Calu3 (cell line): ENCODE data around the gene LNX2. TPM values are rescaled to one million over a fixed set of nuclear protein-coding genes. Genes with fewer than 3 reads are reported as not detected.

Experiments
- BruUV-seq: library from RNA; stranded (reverse); fragments of 400-500 nt; replicated peaks from 2 replicates; lab custom pipeline; 2021; lab: Mats Ljungman, UMichigan
- CTCF ChIA-PET: fragments of 300-600 bp; sonication (Branson Sonifier 250); formaldehyde crosslinking; loops from one replicate; lab custom pipeline; 2022; ENCODE audit warnings: antibody characterized with exemption; lab: Charles Lee
- DNase-seq: peaks from one replicate; pipeline ENCODE4 v3.0.0; 2022
- H3K27ac Mint-ChIP-seq: one replicate; pipeline ENCODE4 v1.8.0; 2022; ENCODE audit warnings: mixed read lengths; ENCODE audit not compliant: unreplicated experiment
- H3K27me3 Mint-ChIP-seq: one replicate; pipeline ENCODE4 v1.8.0; 2022; ENCODE audit warnings: mixed read lengths; ENCODE audit not compliant: unreplicated experiment
- H3K36me3 Mint-ChIP-seq: one replicate; pipeline ENCODE4 v1.8.0; 2022; ENCODE audit warnings: mild to moderate bottlenecking, moderate library complexity, mixed read lengths; ENCODE audit not compliant: insufficient read depth, unreplicated experiment
- H3K4me1 Mint-ChIP-seq: one replicate; pipeline ENCODE4 v1.8.0; 2022; ENCODE audit warnings: mild to moderate bottlenecking, low read depth, mixed read lengths; ENCODE audit not compliant: unreplicated experiment
- H3K4me3 Mint-ChIP-seq: one replicate; pipeline ENCODE4 v1.8.0; 2022; ENCODE audit warnings: mild to moderate bottlenecking, low read depth, moderate library complexity, mixed read lengths; ENCODE audit not compliant: unreplicated experiment
- H3K9me3 Mint-ChIP-seq: one replicate; pipeline ENCODE4 v1.8.0; 2022; ENCODE audit warnings: low read depth, mixed read lengths; ENCODE audit not compliant: unreplicated experiment
- CTCF ChIP-seq: fragments of 200-600 bp; IDR thresholded peaks from one replicate; pipeline ENCODE4 v1.8.0; 2022; ENCODE audit warnings: antibody characterized with exemption; ENCODE audit not compliant: unreplicated experiment
- intact Hi-C: fragments of 100-400 bp; cut with micrococcal nuclease; formaldehyde crosslinking; loops from one replicate; pipeline ENCODE4 v1.10.0; 2022; ENCODE audit not compliant: unreplicated experiment
- total RNA-seq: library from RNA; stranded (reverse); gene quantifications from 2 replicates; pipeline ENCODE4 v1.2.3, GENCODE V29; 2022

The LNX2 gene
- total RNA-seq, 1 experiment from 2014 or later: 11.0 TPM

DNA sequence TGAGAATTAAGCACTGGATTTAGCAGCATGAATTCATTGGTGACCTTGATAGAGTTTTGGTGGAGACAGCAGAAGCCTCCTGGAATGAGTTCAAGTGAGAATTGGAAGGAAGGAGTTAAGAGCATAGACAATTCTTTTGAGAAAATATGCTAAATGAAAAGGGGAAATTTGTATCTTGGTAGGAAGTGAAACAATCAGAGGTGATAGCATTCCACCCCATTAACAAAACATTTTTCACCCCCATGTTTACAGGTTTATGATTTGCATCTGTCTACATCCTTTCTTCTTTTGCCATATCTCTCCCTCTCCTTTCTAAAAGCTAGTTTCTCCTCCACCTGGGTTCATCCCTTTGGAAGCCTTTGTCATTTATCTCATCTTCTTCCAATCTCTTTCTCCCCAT is 27.5 kb downstream of the LNX2 start:
- no peak for TF ChIP-seq CTCF
- no TSS peak for BruUV-seq
- H3K27me3 Mint-ChIP-seq: no peaks in the 10 kb centered on the region

DNA sequence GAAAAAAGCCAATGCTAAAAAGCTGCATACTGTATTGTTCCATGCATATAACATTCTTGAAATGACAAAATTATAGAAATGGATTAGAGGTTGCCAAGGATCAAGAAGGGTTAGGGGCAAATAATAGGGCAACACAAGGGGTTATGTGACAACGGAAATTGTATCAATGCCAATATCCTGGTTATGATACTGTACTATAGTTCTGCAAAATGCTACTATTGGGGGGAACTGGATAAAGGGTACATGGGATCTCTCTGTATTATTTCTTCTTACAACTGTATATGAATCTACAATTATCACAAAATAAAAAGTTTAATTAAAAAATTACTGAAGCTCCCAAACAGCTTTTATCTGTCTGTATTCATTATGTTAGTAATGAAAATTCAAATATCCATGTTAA is 31.9 kb downstream of the LNX2 start:
- H3K27me3 Mint-ChIP-seq: no peaks in the 10 kb centered on the region
- DNase-seq: no peak

More for the DNA sequence above, 27.5 kb downstream of the LNX2 start:
- DNase-seq: no peak
- Mint-ChIP-seq H3K27ac (no peak overlapping the region), H3K9me3 (no peaks in the 10 kb centered on the region), H3K4me3 (no peak overlapping the region), H3K36me3 (no peaks in the 10 kb centered on the region), H3K4me1 (no peaks in the 10 kb centered on the region)
- intact Hi-C loops: no loop called here
- CTCF ChIA-PET: no interaction called here

DNA sequence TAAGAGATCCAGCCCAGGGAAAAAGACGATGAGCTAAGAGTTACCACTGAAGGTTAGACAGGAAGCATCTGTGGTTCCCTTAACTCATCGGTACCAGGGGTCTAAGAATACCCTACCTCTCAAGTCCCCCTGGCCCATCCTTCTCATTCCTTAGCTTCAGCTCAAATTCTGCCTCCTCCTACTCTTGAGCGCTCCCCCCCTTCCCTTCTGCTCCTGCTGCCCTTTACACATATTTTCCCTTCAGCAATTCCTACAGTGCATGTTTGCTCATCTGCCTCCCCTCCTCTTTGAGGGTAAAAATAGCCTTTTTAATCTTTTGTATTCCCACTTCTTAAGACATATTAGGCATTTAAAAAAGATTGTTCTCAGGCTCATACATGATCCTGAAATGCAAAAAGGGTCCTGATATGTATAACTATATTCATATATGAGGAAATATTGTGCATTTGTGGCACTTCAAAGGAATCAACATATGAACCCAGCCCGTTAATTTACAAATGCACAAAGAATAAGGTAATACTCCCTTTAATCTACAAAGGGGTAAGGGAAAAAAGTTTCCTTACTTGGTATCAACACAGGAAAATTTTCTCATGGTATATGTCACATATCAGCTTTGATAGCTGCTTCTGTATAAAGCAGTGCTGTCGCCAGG is 33.1 kb downstream of the LNX2 start:
- no peak for DNase-seq
- Mint-ChIP-seq H3K27ac (no peak overlapping the region), H3K36me3 (no peaks in the 10 kb centered on the region), H3K4me1 (no peaks in the 10 kb centered on the region), H3K4me3 (no peak overlapping the region), H3K27me3 (no peaks in the 10 kb centered on the region), H3K9me3 (no peaks in the 10 kb centered on the region)
- CTCF ChIA-PET: interaction anchor here (0.6 kb wide), 1 partner anchor 34 kb away, joined by 3 read pairs; no protein-coding TSS in a partner anchor
- no TSS peak for BruUV-seq
- intact Hi-C loops: no loop called here
- no peak for TF ChIP-seq CTCF

More for the DNA sequence above, 31.9 kb downstream of the LNX2 start:
- TF ChIP-seq CTCF: no peak
- H3K4me3 Mint-ChIP-seq: no peak overlapping the region
- CTCF ChIA-PET: no interaction called here
- no peaks in the 10 kb centered on the region for H3K4me1 Mint-ChIP-seq
- H3K9me3 Mint-ChIP-seq: no peaks in the 10 kb centered on the region
- H3K36me3 Mint-ChIP-seq: no peaks in the 10 kb centered on the region
- intact Hi-C loops: no loop called here
- BruUV-seq: no TSS peak
- no peak overlapping the region for H3K27ac Mint-ChIP-seq

- BruUV-seq: no TSS peak
- H3K27ac Mint-ChIP-seq: no peak overlapping the region
- intact Hi-C loops: no loop called here
- H3K36me3 Mint-ChIP-seq: peaks cover 5% of the 10 kb centered on the region
- CTCF ChIA-PET: no interaction called here
- H3K9me3 Mint-ChIP-seq: no peaks in the 10 kb centered on the region
- no peak for TF ChIP-seq CTCF
- no peak overlapping the region for H3K4me3 Mint-ChIP-seq
- no peaks in the 10 kb centered on the region for H3K4me1 Mint-ChIP-seq
- no peak for DNase-seq
- H3K27me3 Mint-ChIP-seq: no peaks in the 10 kb centered on the region
These were observed 36.7 kb downstream of the LNX2 start for GRCh38 chr13:27583645-27584044.
